H1 (cell line): ENCODE results near the gene AEBP1. TPM values are rescaled to one million over a fixed set of nuclear protein-coding genes. Genes with fewer than 3 reads are reported as not detected.

ENCODE experiments used
- CBX8 ChIP-seq: fragments of 300-800, 300-1000 bp; sonication (generic); IDR thresholded peaks from 2 replicates; pipeline ENCODE4 v1.7.1; 2016; ENCODE audit warnings: low read depth, low read length, borderline replicate concordance
- CHD7 ChIP-seq: fragments of 300-600 bp; sonication (generic); IDR thresholded peaks from 2 replicates; pipeline ENCODE4 v1.7.1; 2012; ENCODE audit warnings: low read length, moderate library complexity, mild to moderate bottlenecking, inconsistent platforms; ENCODE audit not compliant: insufficient replicate concordance
- HDAC6 ChIP-seq: IDR thresholded peaks from one replicate; pipeline ENCODE4 v1.7.1; 2012; ENCODE audit warnings: low read depth, mild to moderate bottlenecking, inconsistent platforms, low read length, moderate library complexity
- KDM1A ChIP-seq: fragments of 200-600, 300-600 bp; sonication (generic); IDR thresholded peaks from 2 replicates; pipeline ENCODE4 v1.7.1; 2016; ENCODE audit warnings: mild to moderate bottlenecking, low read length, borderline replicate concordance
- KDM5A ChIP-seq: fragments of 200-600 bp; IDR thresholded peaks from 2 replicates; pipeline ENCODE4 v1.7.1; 2012; ENCODE audit warnings: mild to moderate bottlenecking, low read length, inconsistent platforms, mixed read lengths
- RFX5 ChIP-seq: IDR thresholded peaks from 2 replicates; pipeline ENCODE4 v1.6.1; 2011; ENCODE audit warnings: low read depth, low read length, improper control_type of control experiment, borderline replicate concordance
- RXRA ChIP-seq: IDR thresholded peaks from 2 replicates; pipeline ENCODE4 v1.6.1; 2011; ENCODE audit warnings: low read depth, mild to moderate bottlenecking, low read length, moderate library complexity; ENCODE audit not compliant: insufficient read depth
- TBP ChIP-seq: IDR thresholded peaks from 2 replicates; pipeline ENCODE4 v1.6.1; 2011; ENCODE audit warnings: low read depth, low read length, improper control_type of control experiment
- TEAD4 ChIP-seq: IDR thresholded peaks from 2 replicates; pipeline ENCODE4 v1.6.1; 2012; ENCODE audit warnings: low read depth, low read length, inconsistent platforms, mixed read lengths
- polyA plus RNA-seq, 7 experiments: library from polyadenylated mRNA; depleted of rRNA in 3 of 7; stranded (reverse) in 5 of 7; unstranded in 2 of 7; fragments of >200 nt in 5 of 7; fragments of 200-250 nt in 2 of 7; gene quantifications; 1 replicate in 5 of 7; 2 replicates in 1 of 7; 4 replicates in 1 of 7; pipeline versions ENCODE4 v1.2.1 to v1.2.3, GENCODE V29; 2011 to 2013; ENCODE audit warnings: missing spikeins in 2 of 7, mixed read lengths in 2 of 7
- total RNA-seq: library from RNA; stranded (reverse); fragmentation: NEBNext Ultra II Directional; extraction: Animal tissue kit (Norgen Biotek cat#: 25700); gene quantifications from 2 replicates; pipeline ENCODE4 v1.2.1, GENCODE V29; 2021

Gene AEBP1
- total and polyA plus RNA-seq, 2 of the 8 experiments (the other 6 are each of a cell fraction or from before 2014, with no cell fraction given) = 10.4 to 41.2 TPM

- TF ChIP-seq CHD7 (no peak), KDM5A (no peak), HDAC6 (no peak), TEAD4 (no peak), KDM1A (no peak), RFX5 (no peak), TBP (no peak), RXRA (no peak), CBX8 (no peak)
Measured at GRCh38 chr7:44150966-44151941, 47.1 kb downstream of the AEBP1 start (continued).
